HG02571 (cell line): ENCODE measurements around the gene GNLY.

Experiments
- ATAC-seq: cut with Tn5 transposase; IDR thresholded peaks from one replicate; pipeline ENCODE4 v1.9.1; 2021; ENCODE audit warnings: mild to moderate bottlenecking, moderate library complexity; ENCODE audit not compliant: unreplicated experiment

The GNLY gene

GRCh38 chr2:85723707-85724360 lies 29.7 kb downstream of the GNLY start:
- no peak for ATAC-seq

- ATAC-seq, result no peak
These were observed 30.6 kb downstream of the GNLY start for GRCh38 chr2:85724731-85725181.

GRCh38 chr2:85725451-85725850 lies 31.3 kb downstream of the GNLY start:
- no peak for ATAC-seq

- ATAC-seq, result no peak
These were observed 33.6 kb downstream of the GNLY start for GRCh38 chr2:85727798-85728197.

GRCh38 chr2:85728342-85728741 lies 34.2 kb downstream of the GNLY start:
- no peak for ATAC-seq

GRCh38 chr2:85728883-85729824 lies 35.0 kb downstream of the GNLY start:
- ATAC-seq, result peak; percentile 68

- ATAC-seq, result no peak
These were observed 35.8 kb downstream of the GNLY start for GRCh38 chr2:85729825-85730510.

- no peak for ATAC-seq
These were observed 36.6 kb downstream of the GNLY start for GRCh38 chr2:85730686-85731230.

- ATAC-seq, result no peak
These were observed 37.4 kb downstream of the GNLY start for GRCh38 chr2:85731606-85732005.

- no peak for ATAC-seq
These were observed 38.4 kb downstream of the GNLY start for GRCh38 chr2:85732467-85733120.

GRCh38 chr2:85733121-85733960 lies 39.2 kb downstream of the GNLY start:
- no peak for ATAC-seq

GRCh38 chr2:85734015-85734414 lies 39.9 kb downstream of the GNLY start:
- no peak for ATAC-seq

- no peak for ATAC-seq
These were observed 40.9 kb downstream of the GNLY start for GRCh38 chr2:85734942-85735608.

- ATAC-seq, result no peak
These were observed 41.5 kb downstream of the GNLY start for GRCh38 chr2:85735691-85736090.

GRCh38 chr2:85736456-85737355 lies 42.5 kb downstream of the GNLY start:
- no peak for ATAC-seq

- ATAC-seq, result no peak
These were observed 43.3 kb downstream of the GNLY start for GRCh38 chr2:85737481-85737880.

- ATAC-seq, result no peak
These were observed 43.8 kb downstream of the GNLY start for GRCh38 chr2:85737961-85738360.

GRCh38 chr2:85740193-85740592 lies 46.0 kb downstream of the GNLY start:
- ATAC-seq, result no peak
